ENCODE data around the gene CD101. TPM values are rescaled to one million over a fixed set of nuclear protein-coding genes. Genes with fewer than 3 reads are reported as not detected.

The CD101 gene
- total RNA-seq, 1 donor, result 0.27 TPM

- DNase-seq (ENCODE audit: low read depth in 2 of 3, low spot score in 2 of 3), result peak in 2 of 3 donors; percentile 37 to 61
Observed at GRCh38 chr1:117051224-117052064, 49.9 kb downstream of the CD101 start.

DNA sequence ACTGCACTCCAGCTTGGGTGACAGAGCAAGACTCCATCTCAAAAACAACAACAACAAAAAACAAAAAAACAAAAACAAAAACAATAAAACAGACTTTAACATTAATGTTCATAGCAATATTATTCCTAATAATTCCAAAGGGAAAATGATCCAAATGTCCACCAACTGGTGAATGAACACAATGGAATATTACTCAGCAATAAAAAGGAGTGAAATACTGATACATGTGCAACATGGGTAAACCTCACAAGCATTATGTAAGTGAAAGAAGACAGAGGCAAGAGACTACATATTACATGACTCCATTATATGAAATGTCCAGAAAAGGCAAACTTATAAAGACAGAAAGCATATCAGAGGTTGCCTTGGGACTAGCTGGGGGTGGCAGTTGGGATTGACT, 52.5 kb downstream of the CD101 start:
- no peak for DNase-seq (ENCODE audit: low read depth in 2 of 3, low spot score in 2 of 3)

DNA sequence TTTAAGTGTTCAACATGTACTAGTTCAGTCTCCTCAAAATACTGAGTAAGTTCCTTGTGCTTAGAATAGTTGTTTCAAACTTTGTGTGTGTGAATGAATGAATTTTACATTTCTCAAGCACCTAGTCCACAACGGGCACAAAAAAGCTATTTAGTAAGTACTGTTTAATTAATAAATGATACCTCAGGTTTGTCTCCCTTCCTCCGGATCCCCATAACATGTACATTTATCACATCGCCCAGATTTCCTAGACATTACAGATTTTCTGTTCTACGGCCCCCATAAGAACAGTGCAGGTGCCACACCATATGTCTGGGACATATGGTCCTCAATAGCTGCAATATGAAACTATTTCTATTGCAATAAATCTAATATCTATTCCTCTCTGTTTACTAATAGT, 57.2 kb downstream of the CD101 start:
- DNase-seq (ENCODE audit: low read depth in 2 of 3, low spot score in 2 of 3), result no peak

DNA sequence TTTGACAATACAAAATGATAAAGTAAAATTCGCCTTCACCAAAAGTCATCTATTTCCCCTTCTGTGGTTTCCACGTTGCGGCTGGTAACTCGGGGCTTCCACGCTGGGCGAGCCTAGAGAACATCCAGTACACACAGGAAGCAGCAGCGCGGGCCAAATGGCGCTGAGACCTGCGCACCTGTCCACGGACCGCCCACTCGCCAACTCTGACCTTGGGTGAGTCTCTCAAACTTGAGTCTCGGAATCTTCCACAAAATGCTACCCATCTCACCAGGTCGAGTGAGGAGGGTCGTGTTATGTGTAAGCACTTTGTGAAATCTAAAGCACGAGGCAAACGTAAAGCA, 57.7 kb downstream of the CD101 start:
- DNase-seq (ENCODE audit: low read depth in 2 of 3, low spot score in 2 of 3), result peak in 2 of 3 donors; percentile 74 to 77

GRCh38 chr1:117059678-117060440, 58.3 kb downstream of the CD101 start, which contains the start of gene TTF2:
TSS of gene TTF2 (plus strand) at chr1:117060326. CDS start at chr1:117060347, 21 bp downstream.
- peak; percentile 78 to 100 (median 99) for DNase-seq (ENCODE audit: low read depth in 2 of 3, low spot score in 2 of 3)

DNA sequence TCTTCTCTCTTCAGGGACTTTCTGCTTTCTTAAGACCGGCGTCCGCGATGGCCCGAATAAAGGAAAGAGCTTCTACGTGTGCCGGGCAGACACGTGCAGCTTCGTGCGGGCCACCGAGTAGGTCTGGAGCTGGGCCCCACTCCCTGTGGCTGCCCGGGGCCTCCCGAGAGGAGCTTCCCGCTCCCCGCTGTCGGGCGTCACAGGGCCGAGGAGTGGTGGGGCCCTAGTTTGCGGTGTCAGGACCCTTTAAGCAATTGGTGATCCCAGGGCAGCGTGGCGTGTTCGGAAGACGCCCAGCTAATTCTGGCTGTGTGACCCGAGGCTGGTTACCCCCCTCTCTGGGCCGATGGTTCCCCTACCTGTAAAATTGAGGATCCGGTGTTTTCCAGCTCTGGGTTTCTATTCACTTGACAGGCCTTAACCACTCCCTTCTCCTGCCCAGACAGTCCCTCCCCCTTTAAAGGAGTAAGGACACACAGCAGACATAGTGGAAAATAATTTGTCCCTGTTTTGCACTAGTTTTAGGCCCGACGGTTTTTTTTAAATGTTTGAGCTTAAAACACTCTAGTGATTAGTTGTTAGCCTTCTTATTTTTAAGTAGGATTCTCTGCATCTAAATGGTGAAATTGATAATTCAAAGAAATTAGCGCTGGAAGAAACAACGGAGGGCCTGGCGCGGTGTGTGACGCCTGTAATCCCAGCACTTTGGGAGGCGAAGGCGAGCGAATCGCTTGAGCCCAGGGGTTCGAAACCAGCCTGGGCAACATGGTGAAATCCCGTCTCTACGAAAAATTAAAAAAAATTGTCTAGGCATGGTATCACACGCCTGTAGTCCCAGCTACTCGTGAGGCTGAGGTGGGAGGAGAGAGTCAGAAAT, 59.1 kb downstream of the CD101 start:
- peak in 2 of 3 donors; percentile 9 to 24 for DNase-seq (ENCODE audit: low read depth in 2 of 3, low spot score in 2 of 3)

DNA sequence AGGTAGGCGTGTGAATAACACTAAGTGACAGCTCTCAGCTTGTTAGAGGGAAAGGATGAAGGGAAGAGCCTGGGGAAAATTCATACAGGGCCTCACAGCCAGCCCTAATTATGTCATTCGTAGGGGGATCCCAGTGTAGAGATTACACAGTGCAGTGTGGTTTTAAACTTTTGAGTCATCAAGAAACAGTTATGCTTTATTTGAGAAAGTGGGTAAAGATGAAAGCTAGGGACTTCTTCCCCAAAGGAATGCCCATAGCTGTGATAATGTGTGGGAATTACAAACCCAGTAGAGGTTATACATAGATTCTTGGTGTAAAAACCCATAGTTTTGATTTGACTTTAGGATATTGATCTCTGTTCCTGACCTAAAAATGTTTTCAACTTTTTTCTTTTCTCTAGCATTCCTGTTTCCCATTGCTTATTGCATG, 60.4 kb downstream of the CD101 start:
- peak in 1 of 3 donors; percentile 19 for DNase-seq (ENCODE audit: low read depth in 2 of 3, low spot score in 2 of 3)

DNA sequence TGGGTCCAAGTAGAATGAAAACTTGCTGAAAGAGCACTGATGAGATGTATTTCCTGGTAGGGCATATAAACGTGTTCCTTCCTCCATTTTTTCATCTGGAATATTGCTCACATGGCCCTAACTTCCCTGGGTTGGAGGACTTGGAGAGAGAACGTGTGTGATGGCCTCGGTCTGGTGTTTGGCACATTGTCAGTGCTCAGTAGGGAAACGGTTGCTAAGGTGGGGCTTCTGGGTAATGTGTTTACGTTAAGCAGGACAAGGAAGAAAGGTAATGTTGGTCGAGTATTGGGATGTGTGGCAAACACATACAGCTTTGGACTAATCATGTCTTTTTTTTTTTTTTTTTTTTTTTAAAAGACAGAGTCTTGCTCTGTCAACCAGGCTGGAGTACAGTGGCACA, 64.8 kb downstream of the CD101 start:
- no peak for DNase-seq (ENCODE audit: low read depth in 2 of 3, low spot score in 2 of 3)

- peak in 2 of 3 donors; percentile 35 to 64 for DNase-seq (ENCODE audit: low read depth in 2 of 3, low spot score in 2 of 3)
Observed at GRCh38 chr1:117067533-117068370, 66.2 kb downstream of the CD101 start.

DNA sequence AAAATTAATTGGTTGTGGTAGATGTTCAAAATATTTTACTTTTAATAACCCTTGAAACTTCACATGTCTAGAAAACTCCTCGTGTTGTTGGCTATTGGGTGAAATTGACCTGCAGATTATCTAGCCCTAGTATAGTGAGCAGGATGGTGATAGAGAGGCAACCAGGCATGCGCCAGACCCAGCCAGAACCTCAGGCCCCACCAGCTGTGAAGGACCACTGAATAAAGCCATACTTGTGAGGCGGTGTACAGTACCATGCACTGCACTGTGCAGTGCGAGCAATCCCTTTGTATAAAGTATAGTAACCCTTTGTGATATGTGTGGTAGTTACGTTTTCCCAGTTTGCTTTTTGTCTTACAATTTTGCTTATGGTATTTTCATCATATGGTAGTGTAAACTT, 67.0 kb downstream of the CD101 start:
- no peak for DNase-seq (ENCODE audit: low read depth in 2 of 3, low spot score in 2 of 3)

- DNase-seq (ENCODE audit: low read depth in 2 of 3, low spot score in 2 of 3), result no peak
Observed at GRCh38 chr1:117069220-117069844, 67.8 kb downstream of the CD101 start.

DNA sequence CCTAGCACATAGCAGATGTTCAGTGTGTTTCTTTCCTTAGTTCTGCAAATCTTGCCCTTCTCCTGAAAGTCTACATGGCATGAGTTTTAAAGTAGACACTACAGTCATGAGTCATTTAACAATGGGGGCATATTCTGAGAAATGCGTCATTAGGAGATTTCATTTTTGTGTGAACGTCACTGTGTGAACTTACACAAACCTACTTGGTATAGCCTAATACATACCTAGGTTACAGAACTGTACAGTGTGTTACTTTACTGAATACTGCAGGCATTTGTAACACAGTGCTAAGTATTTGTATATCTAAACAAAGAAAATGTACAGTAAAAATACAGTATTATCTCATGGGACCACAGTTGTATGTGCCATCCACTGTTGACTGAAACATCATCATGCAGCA, 68.6 kb downstream of the CD101 start:
- no peak for DNase-seq (ENCODE audit: low read depth in 2 of 3, low spot score in 2 of 3)

DNA sequence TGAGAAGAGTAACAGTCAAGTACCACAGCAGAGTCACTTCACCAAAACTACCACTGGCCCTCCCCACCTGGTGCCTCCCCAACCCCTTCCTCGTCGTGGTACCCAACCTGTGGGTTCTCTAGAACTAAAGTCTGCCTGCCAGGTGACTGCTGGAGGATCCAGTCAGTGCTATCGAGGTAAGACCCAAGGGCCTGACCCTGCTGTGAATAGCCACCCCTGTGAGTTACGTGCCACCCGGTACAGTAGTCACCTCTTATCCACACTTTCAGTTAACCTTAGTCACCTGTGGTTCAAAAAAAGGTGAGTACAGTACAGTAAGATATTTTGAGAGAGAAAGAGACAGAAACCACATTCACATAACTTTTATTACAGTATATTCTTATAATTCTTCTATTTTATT, 75.1 kb downstream of the CD101 start:
- DNase-seq (ENCODE audit: low read depth in 2 of 3, low spot score in 2 of 3), result no peak

- DNase-seq (ENCODE audit: low read depth in 2 of 3, low spot score in 2 of 3), result no peak
Observed at GRCh38 chr1:117077267-117077666, 75.7 kb downstream of the CD101 start.

DNA sequence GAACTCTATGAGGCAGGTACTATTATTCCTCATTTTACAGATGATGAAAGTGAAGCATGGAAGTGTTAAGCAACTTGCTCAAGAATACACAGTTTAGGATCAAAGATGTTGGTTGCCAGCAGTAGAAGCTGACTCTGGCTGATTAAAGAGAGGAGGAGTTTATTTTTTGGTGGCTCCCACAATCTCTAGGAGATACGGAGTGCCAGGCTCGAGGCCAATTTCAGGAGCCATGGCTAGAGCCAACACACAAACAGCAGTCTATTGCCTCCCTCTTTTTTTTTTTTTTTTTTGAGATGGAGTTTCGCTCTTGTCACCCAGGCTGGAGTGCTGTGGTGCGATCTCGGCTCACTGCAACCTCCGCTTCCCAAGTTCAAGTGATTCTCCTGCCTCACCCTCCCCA, 78.2 kb downstream of the CD101 start:
- no peak for DNase-seq (ENCODE audit: low read depth in 2 of 3, low spot score in 2 of 3)

DNA sequence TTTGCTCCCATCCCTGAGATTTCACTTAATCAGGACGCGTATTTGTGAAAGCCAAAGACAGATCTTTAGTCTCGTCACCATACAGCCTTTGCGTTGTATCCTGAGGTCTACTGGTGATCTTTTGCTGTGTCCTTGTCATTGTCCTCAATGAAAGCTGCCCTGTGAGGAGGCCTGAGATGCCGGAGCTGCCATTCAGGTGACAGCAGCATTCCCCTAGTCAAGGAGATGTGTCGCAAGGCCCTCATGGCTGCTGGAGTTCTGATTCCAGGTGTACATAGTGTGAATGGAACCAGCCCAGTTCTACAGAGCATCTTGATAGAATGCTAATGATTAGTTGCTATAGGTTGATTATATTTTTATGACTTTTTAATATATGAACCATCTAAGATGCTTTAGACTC, 82.7 kb downstream of the CD101 start:
- no peak for DNase-seq (ENCODE audit: low read depth in 2 of 3, low spot score in 2 of 3)

Data from hematopoietic multipotent progenitor cell (in vitro differentiated cells).